22Rv1 (cell line): Measurements from ENCODE around the gene RSPH1.

Source experiments
- ZFX ChIP-seq: fragments of 450-650 bp; IDR thresholded peaks from 2 replicates; pipeline ENCODE4 v1.6.1; 2017; ENCODE audit warnings: antibody characterized with exemption, borderline replicate concordance
- TF ChIP-seq, protein P1 (sequence below): fragments of 450-650 bp; IDR thresholded peaks from 2 replicates; pipeline ENCODE4 v1.5.1; 2017; ENCODE audit warnings: mild to moderate bottlenecking

DNA sequence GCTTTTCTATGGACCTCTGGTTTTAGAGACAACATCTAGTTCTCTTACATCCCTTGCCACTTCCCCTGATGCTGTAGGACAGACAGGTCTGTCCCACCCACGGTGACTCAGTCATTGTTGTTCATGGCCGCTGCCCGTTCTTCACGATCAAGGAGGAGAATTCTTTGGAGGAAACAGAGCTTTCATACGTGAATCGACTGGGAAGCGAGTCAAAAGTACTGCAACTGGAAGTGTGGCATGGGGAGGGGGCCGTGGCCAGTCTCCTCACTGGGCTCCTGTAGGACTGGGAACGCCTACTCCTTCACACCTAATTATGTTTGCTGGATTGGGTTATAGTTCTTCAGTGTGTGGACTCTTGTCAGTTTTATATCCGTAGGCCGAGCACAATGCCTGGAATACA is 13.2 kb upstream of the RSPH1 start:
- TF ChIP-seq, protein P1, sequence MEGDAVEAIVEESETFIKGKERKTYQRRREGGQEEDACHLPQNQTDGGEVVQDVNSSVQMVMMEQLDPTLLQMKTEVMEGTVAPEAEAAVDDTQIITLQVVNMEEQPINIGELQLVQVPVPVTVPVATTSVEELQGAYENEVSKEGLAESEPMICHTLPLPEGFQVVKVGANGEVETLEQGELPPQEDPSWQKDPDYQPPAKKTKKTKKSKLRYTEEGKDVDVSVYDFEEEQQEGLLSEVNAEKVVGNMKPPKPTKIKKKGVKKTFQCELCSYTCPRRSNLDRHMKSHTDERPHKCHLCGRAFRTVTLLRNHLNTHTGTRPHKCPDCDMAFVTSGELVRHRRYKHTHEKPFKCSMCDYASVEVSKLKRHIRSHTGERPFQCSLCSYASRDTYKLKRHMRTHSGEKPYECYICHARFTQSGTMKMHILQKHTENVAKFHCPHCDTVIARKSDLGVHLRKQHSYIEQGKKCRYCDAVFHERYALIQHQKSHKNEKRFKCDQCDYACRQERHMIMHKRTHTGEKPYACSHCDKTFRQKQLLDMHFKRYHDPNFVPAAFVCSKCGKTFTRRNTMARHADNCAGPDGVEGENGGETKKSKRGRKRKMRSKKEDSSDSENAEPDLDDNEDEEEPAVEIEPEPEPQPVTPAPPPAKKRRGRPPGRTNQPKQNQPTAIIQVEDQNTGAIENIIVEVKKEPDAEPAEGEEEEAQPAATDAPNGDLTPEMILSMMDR, result no peak
- TF ChIP-seq ZFX, result no peak
